GM21737 (cell line): ENCODE measurements around the gene ASGR1.

Source experiments
- ATAC-seq: cut with Tn5 transposase; IDR thresholded peaks from one replicate; pipeline ENCODE4 v1.9.1; 2021; ENCODE audit warnings: mild to moderate bottlenecking, moderate library complexity; ENCODE audit not compliant: unreplicated experiment

The ASGR1 gene, protein sequence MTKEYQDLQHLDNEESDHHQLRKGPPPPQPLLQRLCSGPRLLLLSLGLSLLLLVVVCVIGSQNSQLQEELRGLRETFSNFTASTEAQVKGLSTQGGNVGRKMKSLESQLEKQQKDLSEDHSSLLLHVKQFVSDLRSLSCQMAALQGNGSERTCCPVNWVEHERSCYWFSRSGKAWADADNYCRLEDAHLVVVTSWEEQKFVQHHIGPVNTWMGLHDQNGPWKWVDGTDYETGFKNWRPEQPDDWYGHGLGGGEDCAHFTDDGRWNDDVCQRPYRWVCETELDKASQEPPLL

GRCh38 chr17:7179317-7180254 is at the start of gene ASGR1:
ASGR1 (minus strand) TSS chr17:7179370; CDS start chr17:7178563, 807 bp downstream.
- no peak for ATAC-seq

DNA sequence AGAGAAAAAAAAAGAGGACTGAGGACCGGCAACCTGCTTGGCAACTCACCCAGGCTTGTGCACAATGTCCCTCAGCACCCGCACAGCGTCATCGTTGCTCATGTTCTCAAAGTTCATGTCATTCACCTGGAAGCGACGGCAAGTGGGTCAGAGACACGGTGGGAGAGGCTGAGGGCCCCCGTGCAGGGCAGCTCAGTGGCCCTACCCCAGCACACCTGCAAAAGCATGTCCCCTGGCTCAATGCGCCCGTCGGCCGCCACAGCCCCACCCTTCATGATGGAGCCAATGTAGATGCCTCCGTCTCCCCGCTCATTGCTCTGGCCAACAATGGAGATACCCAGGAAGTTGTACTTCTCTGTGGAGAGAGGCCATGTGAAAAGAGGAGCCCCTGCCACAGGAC is 49.8 kb upstream of the ASGR1 start:
- ATAC-seq, result no peak

- ATAC-seq, result no peak
Observed at GRCh38 chr17:7226721-7227710, 47.8 kb upstream of the ASGR1 start.

- no peak for ATAC-seq
Observed at GRCh38 chr17:7225711-7226331, 46.7 kb upstream of the ASGR1 start.

- ATAC-seq, result no peak
Observed at GRCh38 chr17:7224661-7225111, 45.5 kb upstream of the ASGR1 start.

- ATAC-seq, result no peak
Observed at GRCh38 chr17:7224110-7224509, 44.9 kb upstream of the ASGR1 start.

DNA sequence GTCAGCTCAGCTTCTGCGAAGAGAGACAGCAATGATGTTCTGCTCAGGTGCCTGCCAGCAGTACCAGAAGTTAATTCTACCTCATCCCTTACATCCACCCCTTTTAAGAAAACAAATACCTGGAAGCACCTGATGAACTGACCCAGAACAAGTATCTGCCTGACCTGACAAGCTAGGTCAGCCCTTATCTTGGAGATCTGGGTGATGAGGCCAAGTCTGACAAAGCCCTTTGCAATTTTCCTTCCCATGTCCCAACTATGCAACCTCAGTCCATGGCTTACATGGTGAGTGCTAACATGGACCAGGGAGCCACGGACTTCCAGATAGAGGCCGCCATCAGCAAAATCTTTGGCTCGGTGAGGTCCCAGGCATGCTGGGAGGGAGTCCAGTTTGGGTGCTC is 44.2 kb upstream of the ASGR1 start:
- ATAC-seq, result no peak

GRCh38 chr17:7222972-7223292 is 43.8 kb upstream of the ASGR1 start:
- no peak for ATAC-seq

GRCh38 chr17:7222093-7222971 is 43.2 kb upstream of the ASGR1 start:
- ATAC-seq, result no peak

- no peak for ATAC-seq
Observed at GRCh38 chr17:7221278-7222092, 42.3 kb upstream of the ASGR1 start.

DNA sequence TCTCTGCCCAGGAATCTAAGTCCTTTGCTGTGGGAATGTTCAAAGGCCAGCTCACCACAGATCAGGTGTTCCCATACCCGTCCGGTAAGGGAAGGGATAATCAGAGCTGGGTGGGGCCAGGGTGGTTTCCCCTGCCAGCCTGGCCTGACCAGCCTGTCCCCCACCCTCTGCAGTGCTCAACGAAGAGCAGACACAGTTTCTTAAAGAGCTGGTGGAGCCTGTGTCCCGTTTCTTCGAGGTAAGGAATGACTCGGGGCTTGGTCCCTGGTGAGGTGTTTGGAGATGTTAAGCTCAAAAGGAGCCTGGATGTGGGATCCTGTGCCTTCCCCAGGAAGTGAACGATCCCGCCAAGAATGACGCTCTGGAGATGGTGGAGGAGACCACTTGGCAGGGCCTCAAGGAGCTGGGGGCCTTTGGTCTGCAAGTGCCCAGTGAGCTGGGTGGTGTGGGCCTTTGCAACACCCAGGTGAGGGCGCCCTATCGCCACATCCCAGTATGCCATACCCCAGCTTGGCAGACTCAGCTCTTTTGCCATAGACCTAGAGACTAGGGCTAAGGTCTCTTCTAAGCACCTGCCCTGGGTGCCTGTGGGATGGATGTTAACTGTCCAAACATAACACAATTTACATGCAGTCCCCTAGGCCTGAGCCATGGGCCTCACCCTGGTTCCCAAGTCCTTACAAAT is 41.6 kb upstream of the ASGR1 start:
- ATAC-seq, result no peak

- ATAC-seq, result peak; percentile 52
Observed at GRCh38 chr17:7219812-7220592, 40.8 kb upstream of the ASGR1 start, which contains the start of the genes ACADVL and DLG4. ACADVL (plus strand) TSS chr17:7219938; CDS start chr17:7219985, 47 bp downstream. DLG4 (minus strand) TSS chr17:7219836.

GRCh38 chr17:7219229-7219811 is 40.1 kb upstream of the ASGR1 start:
- ATAC-seq, result no peak

GRCh38 chr17:7218758-7219157 is 39.6 kb upstream of the ASGR1 start:
- ATAC-seq, result no peak

GRCh38 chr17:7218166-7218565 is 39.0 kb upstream of the ASGR1 start:
- ATAC-seq, result no peak

- no peak for ATAC-seq
Observed at GRCh38 chr17:7217113-7217987, 38.2 kb upstream of the ASGR1 start.
